GM06990 (cell line): Measurements from ENCODE around the gene ZSWIM4.
A peak's percentile ranks its signal among the peaks of the same experiment; 100 is the strongest.

Experiments used
- DNase-seq: peaks from one replicate; pipeline ENCODE4 v3.0.0-alpha.2; 2011; ENCODE audit not compliant: insufficient read length; ENCODE audit errors: extremely low read depth
- H3K27me3 ChIP-seq: replicated peaks from 2 replicates; pipeline ENCODE4 v1.6.0; 2011; ENCODE audit warnings: low read length; ENCODE audit not compliant: control insufficient read depth, insufficient read depth
- H3K36me3 ChIP-seq: 2 replicates; pipeline ENCODE4 v1.5.1; 2011; ENCODE audit warnings: low read length; ENCODE audit not compliant: control insufficient read depth, insufficient read depth
- H3K4me3 ChIP-seq: replicated peaks from 2 replicates; pipeline ENCODE4 v1.5.1; 2011; ENCODE audit warnings: low read depth, mild to moderate bottlenecking, control low read depth, low read length
- TF ChIP-seq, protein P1 (sequence below): IDR thresholded peaks from 2 replicates; pipeline ENCODE4 v1.5.1; 2011; ENCODE audit warnings: low read length, control low read depth, mild to moderate bottlenecking, inconsistent platforms; ENCODE audit not compliant: insufficient read depth, poor library complexity, severe bottlenecking

ZSWIM4 gene

DNA sequence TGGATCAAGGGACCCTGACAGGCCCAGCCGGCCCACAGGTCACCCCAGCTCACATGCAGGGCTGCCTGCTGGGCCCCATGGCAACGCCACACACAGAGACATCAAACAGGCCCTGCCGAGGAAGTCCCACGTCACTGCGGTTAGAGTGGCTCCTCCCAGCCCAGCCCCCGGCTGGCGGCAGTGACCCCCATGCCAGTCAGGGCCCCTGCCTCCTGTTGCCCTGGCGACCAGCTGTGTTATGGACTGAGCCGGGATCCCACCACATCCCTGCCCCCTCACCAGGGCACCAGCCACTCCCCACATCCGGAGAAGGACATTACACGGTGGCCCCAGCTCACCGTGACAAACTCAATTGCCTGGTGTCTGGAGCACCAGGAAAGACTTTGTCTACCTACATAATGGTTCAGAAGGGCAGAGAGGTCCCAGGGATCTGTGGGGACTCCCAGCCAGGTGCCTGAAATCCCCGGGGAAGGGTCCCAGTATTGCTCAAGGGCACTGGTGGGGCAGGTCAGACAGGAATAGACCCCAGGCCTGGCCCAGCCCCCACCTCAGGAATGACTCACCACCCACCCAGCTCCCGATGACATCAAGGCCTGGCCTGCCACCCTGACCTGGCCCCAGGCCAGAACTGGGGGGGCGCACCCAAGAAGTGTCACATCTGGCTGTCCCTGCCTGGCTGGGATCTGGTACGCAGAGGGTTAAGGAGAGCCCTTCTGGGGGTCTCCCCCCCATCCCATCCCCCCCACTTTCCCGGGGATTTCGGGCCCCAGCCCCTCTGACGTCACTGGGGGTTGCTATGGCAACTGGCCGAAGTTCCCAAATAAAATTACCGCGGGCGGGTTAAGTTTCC is 51.5 kb downstream of the ZSWIM4 start:
- DNase-seq: peak; percentile 93
- peak overlapping the region; percentile 65 for H3K4me3 ChIP-seq
- no peaks in the 10 kb centered on the region for H3K36me3 ChIP-seq
- H3K27me3 ChIP-seq: no peaks in the 10 kb centered on the region
- TF ChIP-seq, protein P1, sequence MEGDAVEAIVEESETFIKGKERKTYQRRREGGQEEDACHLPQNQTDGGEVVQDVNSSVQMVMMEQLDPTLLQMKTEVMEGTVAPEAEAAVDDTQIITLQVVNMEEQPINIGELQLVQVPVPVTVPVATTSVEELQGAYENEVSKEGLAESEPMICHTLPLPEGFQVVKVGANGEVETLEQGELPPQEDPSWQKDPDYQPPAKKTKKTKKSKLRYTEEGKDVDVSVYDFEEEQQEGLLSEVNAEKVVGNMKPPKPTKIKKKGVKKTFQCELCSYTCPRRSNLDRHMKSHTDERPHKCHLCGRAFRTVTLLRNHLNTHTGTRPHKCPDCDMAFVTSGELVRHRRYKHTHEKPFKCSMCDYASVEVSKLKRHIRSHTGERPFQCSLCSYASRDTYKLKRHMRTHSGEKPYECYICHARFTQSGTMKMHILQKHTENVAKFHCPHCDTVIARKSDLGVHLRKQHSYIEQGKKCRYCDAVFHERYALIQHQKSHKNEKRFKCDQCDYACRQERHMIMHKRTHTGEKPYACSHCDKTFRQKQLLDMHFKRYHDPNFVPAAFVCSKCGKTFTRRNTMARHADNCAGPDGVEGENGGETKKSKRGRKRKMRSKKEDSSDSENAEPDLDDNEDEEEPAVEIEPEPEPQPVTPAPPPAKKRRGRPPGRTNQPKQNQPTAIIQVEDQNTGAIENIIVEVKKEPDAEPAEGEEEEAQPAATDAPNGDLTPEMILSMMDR: no peak

DNA sequence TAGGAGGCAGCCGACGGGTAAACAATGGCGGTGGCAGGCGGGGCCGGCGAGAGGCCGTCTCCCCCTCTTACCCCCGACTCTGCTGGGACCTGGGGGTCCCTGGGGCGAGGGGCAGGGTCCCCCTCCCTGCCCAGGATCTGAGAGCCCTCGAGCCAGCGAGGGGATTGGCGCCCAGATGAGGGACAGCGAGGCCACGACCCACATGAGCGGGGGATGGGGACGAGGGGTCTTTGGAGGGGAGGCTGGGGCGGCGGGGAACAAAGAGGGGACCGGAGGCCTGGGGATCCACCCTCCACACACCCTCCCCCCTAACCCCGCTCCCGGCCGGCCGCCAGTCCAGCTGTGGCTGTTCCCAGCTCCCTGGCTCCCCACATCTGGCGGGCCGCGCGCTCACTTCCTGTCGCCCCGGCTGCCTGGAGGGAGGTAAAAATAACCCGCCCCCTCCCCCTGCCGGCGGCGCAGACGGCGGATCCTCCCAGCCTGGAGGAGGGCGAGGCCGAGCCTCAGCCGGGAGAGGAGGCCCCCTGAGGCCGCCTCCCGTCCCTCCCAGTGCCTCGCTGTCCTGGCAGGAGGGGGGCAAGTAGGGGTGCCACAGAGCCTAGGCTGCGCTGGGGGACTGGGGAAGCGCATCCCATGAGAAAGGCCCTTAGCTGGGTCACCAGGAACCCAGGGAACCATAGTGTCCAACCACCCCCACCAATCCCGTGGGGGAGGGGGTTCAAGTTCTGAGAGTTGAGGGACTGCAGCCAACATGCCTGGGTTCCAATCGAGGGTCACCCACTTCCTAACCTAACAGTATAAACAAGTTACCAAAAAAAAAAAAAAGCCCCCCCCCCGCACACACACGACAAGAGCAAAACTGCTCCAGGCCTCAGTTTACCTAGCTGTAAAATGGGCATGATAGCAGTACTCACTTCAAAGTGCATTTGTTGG is 52.4 kb downstream of the ZSWIM4 start:
- Histone ChIP-seq H3K27me3 (no peaks in the 10 kb centered on the region), H3K36me3 (no peaks in the 10 kb centered on the region), H3K4me3 (peak overlapping the region; percentile 65)
- peak; percentile 81 for DNase-seq
- TF ChIP-seq, protein P1: peak; percentile 9

DNA sequence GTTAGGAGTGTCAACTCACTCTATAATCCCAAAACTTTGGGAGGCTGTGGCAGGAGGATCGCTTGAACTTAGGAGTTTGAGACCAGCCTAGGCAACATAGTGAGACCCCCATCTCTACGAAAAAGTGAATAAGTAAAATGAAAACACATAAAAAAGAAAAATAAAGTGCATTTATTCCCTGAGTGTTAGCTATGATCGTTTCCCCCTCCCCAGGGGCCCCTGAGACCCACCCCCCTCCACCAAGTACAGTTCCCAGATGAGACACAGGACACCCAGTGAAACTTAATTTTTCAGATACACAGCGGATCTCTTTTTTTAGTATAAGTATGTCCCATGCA is 53.1 kb downstream of the ZSWIM4 start:
- TF ChIP-seq, protein P1: no peak
- DNase-seq: no peak
- H3K36me3 ChIP-seq: no peaks in the 10 kb centered on the region
- no peaks in the 10 kb centered on the region for H3K27me3 ChIP-seq
- no peak overlapping the region for H3K4me3 ChIP-seq

DNA sequence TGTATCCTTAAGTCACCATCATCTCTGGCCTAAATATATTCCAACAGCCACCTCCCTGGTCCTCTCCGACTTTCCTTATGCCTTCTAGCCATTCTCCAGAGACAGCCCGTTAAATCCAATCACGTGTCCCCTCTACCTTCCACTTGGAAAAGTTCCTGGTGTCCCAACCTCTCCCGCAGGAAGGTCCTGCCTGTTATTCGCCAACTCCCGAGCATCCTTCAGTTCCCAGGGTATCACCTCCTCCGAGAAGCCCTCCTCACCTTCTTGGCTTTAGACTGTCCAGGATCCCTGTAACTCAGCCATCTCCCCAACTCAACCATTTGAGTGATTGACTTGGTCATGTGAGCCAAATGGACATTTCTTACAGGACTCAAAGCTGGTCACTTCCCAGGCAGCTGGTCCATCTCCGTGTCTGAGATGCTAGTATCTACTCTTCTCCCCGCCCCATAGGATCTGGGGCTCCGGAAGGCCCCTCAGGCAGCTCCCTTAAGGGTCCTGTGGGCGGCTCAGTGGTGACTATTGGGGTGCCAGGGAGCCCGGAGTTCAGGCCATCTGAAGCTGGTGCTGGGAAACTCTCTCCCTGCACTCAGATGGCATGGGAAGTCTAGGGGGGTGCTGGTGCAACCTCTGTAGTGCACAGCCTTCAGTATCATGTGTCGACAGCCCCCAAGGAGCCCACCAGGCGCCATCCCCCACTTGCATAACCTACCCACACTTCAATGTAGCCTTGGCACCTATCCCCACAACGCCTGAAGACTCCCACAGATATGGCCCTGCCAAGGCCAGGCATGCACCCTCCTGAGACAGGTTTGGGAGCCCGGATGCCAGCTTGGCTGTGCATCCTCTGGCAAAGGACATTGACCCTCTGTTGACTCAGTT is 53.8 kb downstream of the ZSWIM4 start:
- DNase-seq: no peak
- H3K4me3 ChIP-seq: no peak overlapping the region
- H3K27me3 ChIP-seq: no peaks in the 10 kb centered on the region
- no peaks in the 10 kb centered on the region for H3K36me3 ChIP-seq
- TF ChIP-seq, protein P1: no peak
